H9 (cell line): ENCODE data around the gene IQSEC1. TPM values are rescaled to one million over a fixed set of nuclear protein-coding genes. Genes with fewer than 3 reads are reported as not detected.
A peak's percentile ranks its signal among the peaks of the same experiment; 100 is the strongest.

Experiments used
- DNase-seq: peaks from one replicate; pipeline ENCODE4 v3.0.0-alpha.2; 2017
- H2AFZ ChIP-seq: one replicate; pipeline ENCODE4 v1.6.1; 2013; ENCODE audit warnings: mild to moderate bottlenecking, low read length, control low read depth, moderate library complexity
- H2AK5ac ChIP-seq: 2 replicates; pipeline ENCODE4 v1.6.1; 2013; ENCODE audit warnings: low read length, control low read depth, mixed read lengths; ENCODE audit not compliant: insufficient read length
- H2BK120ac ChIP-seq: one replicate; pipeline ENCODE4 v1.6.1; 2013; ENCODE audit warnings: low read depth, mild to moderate bottlenecking, low read length, control low read depth, inconsistent platforms; ENCODE audit not compliant: poor library complexity, severe bottlenecking
- H2BK12ac ChIP-seq: 2 replicates; pipeline ENCODE4 v1.6.1; 2013; ENCODE audit warnings: low read length, control low read depth, mixed read lengths, low read depth; ENCODE audit not compliant: insufficient read length
- H2BK15ac ChIP-seq: 2 replicates; pipeline ENCODE4 v1.6.1; 2013; ENCODE audit warnings: low read depth, low read length, control low read depth
- H2BK20ac ChIP-seq: one replicate; pipeline ENCODE4 v1.6.1; 2013; ENCODE audit warnings: low read depth, mild to moderate bottlenecking, low read length, control low read depth, inconsistent platforms; ENCODE audit not compliant: poor library complexity, severe bottlenecking
- H2BK5ac ChIP-seq: 2 replicates; pipeline ENCODE4 v1.6.1; 2013; ENCODE audit warnings: low read length, control low read depth, mixed read lengths; ENCODE audit not compliant: insufficient read length
- H3K14ac ChIP-seq: 2 replicates; pipeline ENCODE4 v1.6.1; 2013; ENCODE audit warnings: low read length, control low read depth; ENCODE audit not compliant: insufficient read depth
- H3K18ac ChIP-seq: 2 replicates; pipeline ENCODE4 v1.6.1; 2013; ENCODE audit warnings: low read depth, mild to moderate bottlenecking, mixed read lengths, low read length, control low read depth; ENCODE audit not compliant: insufficient read length
- H3K23ac ChIP-seq: 2 replicates; pipeline ENCODE4 v1.6.1; 2013; ENCODE audit warnings: low read length, control low read depth, mixed read lengths, low read depth; ENCODE audit not compliant: insufficient read length
- H3K23me2 ChIP-seq: 2 replicates; pipeline ENCODE4 v1.6.1; 2013; ENCODE audit warnings: low read depth, mild to moderate bottlenecking, mixed read lengths, low read length, control low read depth; ENCODE audit not compliant: insufficient read length, poor library complexity, severe bottlenecking
- H3K27ac ChIP-seq: 2 replicates; pipeline ENCODE4 v1.5.1; 2013; ENCODE audit warnings: low read length, control low read depth, mixed read lengths, low read depth; ENCODE audit not compliant: insufficient read length
- H3K27me3 ChIP-seq: 2 replicates; pipeline ENCODE4 v1.6.1; 2013; ENCODE audit warnings: low read length, control low read depth, inconsistent platforms; ENCODE audit not compliant: insufficient read depth
- H3K4ac ChIP-seq: 2 replicates; pipeline ENCODE4 v1.6.1; 2013; ENCODE audit warnings: low read depth, mild to moderate bottlenecking, control low read depth, inconsistent platforms, low read length, moderate library complexity
- H3K4me1 ChIP-seq: 2 replicates; pipeline ENCODE4 v1.6.1; 2013; ENCODE audit warnings: low read length, control low read depth, inconsistent platforms; ENCODE audit not compliant: insufficient read depth
- H3K4me2 ChIP-seq: 2 replicates; pipeline ENCODE4 v1.6.1; 2013; ENCODE audit warnings: low read length, control low read depth, mixed read lengths; ENCODE audit not compliant: insufficient read length, insufficient read depth
- H3K56ac ChIP-seq: 2 replicates; pipeline ENCODE4 v1.6.1; 2013; ENCODE audit warnings: low read depth, mild to moderate bottlenecking, mixed read lengths, low read length, control low read depth; ENCODE audit not compliant: insufficient read length
- H3K79me1 ChIP-seq: 2 replicates; pipeline ENCODE4 v1.6.1; 2013; ENCODE audit warnings: low read depth, mild to moderate bottlenecking, moderate library complexity, low read length, control low read depth, inconsistent platforms; ENCODE audit not compliant: insufficient read depth, poor library complexity, severe bottlenecking
- H3K79me2 ChIP-seq: 2 replicates; pipeline ENCODE4 v1.6.1; 2013; ENCODE audit warnings: low read length, control low read depth, inconsistent platforms; ENCODE audit not compliant: insufficient read depth
- H3K9ac ChIP-seq: 2 replicates; pipeline ENCODE4 v1.6.1; 2013; ENCODE audit warnings: low read length, control low read depth, mixed read lengths; ENCODE audit not compliant: insufficient read length; ENCODE audit errors: extremely low read depth
- H3K9me3 ChIP-seq: one replicate; pipeline ENCODE4 v1.6.1; 2013; ENCODE audit warnings: low read depth, low read length, inconsistent platforms; ENCODE audit not compliant: control insufficient read depth
- H3T11ph ChIP-seq: one replicate; pipeline ENCODE4 v1.6.1; 2013; ENCODE audit warnings: mild to moderate bottlenecking, low read length, control low read depth, inconsistent platforms
- H4K20me1 ChIP-seq: one replicate; pipeline ENCODE4 v1.6.1; 2013; ENCODE audit not compliant: control insufficient read depth, insufficient read length, insufficient read depth
- H4K5ac ChIP-seq: 2 replicates; pipeline ENCODE4 v1.6.1; 2013; ENCODE audit warnings: low read depth, mild to moderate bottlenecking, mixed read lengths, low read length, control low read depth; ENCODE audit not compliant: insufficient read length
- H4K8ac ChIP-seq: replicated peaks from 2 replicates; pipeline ENCODE4 v1.6.1; 2013; ENCODE audit warnings: low read length, control low read depth, mixed read lengths, low read depth; ENCODE audit not compliant: insufficient read length
- H4K91ac ChIP-seq: 2 replicates; pipeline ENCODE4 v1.6.1; 2013; ENCODE audit warnings: low read depth, mild to moderate bottlenecking, moderate library complexity, mixed read lengths, low read length, control low read depth; ENCODE audit not compliant: insufficient read length
- H3K27ac Mint-ChIP-seq, 3 experiments: 2 replicates in 2 of 3; 3 replicates in 1 of 3; pipeline ENCODE4 v1.8.0; 2020 to 2021; ENCODE audit warnings: mixed read lengths in 3 of 3, mild to moderate bottlenecking in 1 of 3, moderate library complexity in 1 of 3
- H3K27me3 Mint-ChIP-seq: 2 replicates; pipeline ENCODE4 v1.8.0; 2021; ENCODE audit warnings: low read depth, mild to moderate bottlenecking, moderate library complexity, mixed read lengths
- H3K36me3 Mint-ChIP-seq, 3 experiments: 2 replicates in 2 of 3; 3 replicates in 1 of 3; pipeline ENCODE4 v1.8.0; 2020 to 2021; ENCODE audit warnings: low read depth in 3 of 3, mixed read lengths in 3 of 3; ENCODE audit not compliant: insufficient read depth in 1 of 3
- H3K4me1 Mint-ChIP-seq, 2 experiments: 2 replicates each; pipeline ENCODE4 v1.8.0; 2020; ENCODE audit warnings: mixed read lengths in 2 of 2
- H3K4me3 Mint-ChIP-seq, 2 experiments: 2 replicates in 1 of 2; 3 replicates in 1 of 2; pipeline ENCODE4 v1.8.0; 2020 to 2021; ENCODE audit warnings: mild to moderate bottlenecking in 2 of 2, mixed read lengths in 2 of 2, moderate library complexity in 1 of 2
- H3K9me3 Mint-ChIP-seq, 2 experiments: 2 replicates in 1 of 2; 3 replicates in 1 of 2; pipeline ENCODE4 v1.8.0; 2020; ENCODE audit warnings: mild to moderate bottlenecking in 2 of 2, mixed read lengths in 2 of 2, moderate library complexity in 1 of 2
- CTCF ChIP-seq: fragments of 200-600 bp; sonication (generic); conservative IDR thresholded peaks from 3 replicates; pipeline ENCODE4 v1.8.0; 2021; ENCODE audit warnings: antibody characterized with exemption, mild to moderate bottlenecking
- WGBS: extraction: QIAGEN DNeasy Blood & Tissue Kit; methylation state at CpG from one replicate; pipeline ENCODE4 v1.1.7; 2013; ENCODE audit warnings: missing lambda C conversion rate, low lambda C conversion rate, mixed read lengths; ENCODE audit not compliant: insufficient read length; ENCODE audit errors: extremely low coverage; 5-methylcytosine and 5-hydroxymethylcytosine counted together
- total RNA-seq: library from RNA; stranded (reverse); gene quantifications from 2 replicates; pipeline ENCODE4 v1.2.1, GENCODE V29; 2021

Gene IQSEC1
- total RNA-seq, 1 experiment from 2014 or later, result 19.1 TPM

GRCh38 chr3:13019243-13020095 lies 53.8 kb downstream of the IQSEC1 start:
- DNase-seq, result peak; percentile 92
- Histone ChIP-seq H3K4me2 (no peak overlapping the region), H3T11ph (no peak overlapping the region), H3K79me2 (no peaks in the 10 kb centered on the region), H3K27me3 (no peaks in the 10 kb centered on the region), H3K79me1 (no peaks in the 10 kb centered on the region), H3K27ac (no peak overlapping the region), H3K9ac (no peak overlapping the region), H3K9me3 (no peaks in the 10 kb centered on the region), H2AFZ (no peak overlapping the region), H3K14ac (no peak overlapping the region), H4K91ac (no peak overlapping the region), H2AK5ac (no peak overlapping the region), H4K5ac (no peak overlapping the region), H4K8ac (no peak overlapping the region), H2BK5ac (no peak overlapping the region), H3K23ac (no peak overlapping the region), H4K20me1 (peaks cover 3% of the 10 kb centered on the region), H3K4me1 (peaks cover 6% of the 10 kb centered on the region; the same call in 1 of the 2 replicates), H2BK12ac (no peak overlapping the region), H3K56ac (no peak overlapping the region), H3K23me2 (no peaks in the 10 kb centered on the region), H2BK15ac (no peak overlapping the region), H3K18ac (no peak overlapping the region), H2BK20ac (no peak overlapping the region), H3K4ac (no peak overlapping the region), H2BK120ac (no peak overlapping the region)
- WGBS, result no CpG with 5 or more reads among the region's 30 CpGs
- no peak overlapping the region for H3K27ac Mint-ChIP-seq
- peak overlapping the region in 1 of 2 experiments; percentile 38; a peak in 2 of 5 replicates for H3K4me3 Mint-ChIP-seq
- peaks cover 6% of the 10 kb centered on the region for H3K27me3 Mint-ChIP-seq
- no peaks in the 10 kb centered on the region for H3K36me3 Mint-ChIP-seq
- no peaks in the 10 kb centered on the region; a peak in 1 of 5 replicates for H3K9me3 Mint-ChIP-seq
- peaks cover 36 to 57% of the 10 kb centered on the region in 2 experiments for H3K4me1 Mint-ChIP-seq
- no peak for TF ChIP-seq CTCF
